Neural progenitor cell (in vitro differentiated cells): Measurements from ENCODE around the gene VWA5B2. TPM values are rescaled to one million over a fixed set of nuclear protein-coding genes. Genes with fewer than 3 reads are reported as not detected.

Source experiments
- DNase-seq: peaks from one replicate; pipeline ENCODE4 v3.0.0-alpha.2; 2016; ENCODE audit warnings: low spot score
- H2AFZ ChIP-seq: fragments of 200-600 bp; sonication (generic); replicated peaks from 2 replicates; pipeline ENCODE4 v1.6.1; 2016; ENCODE audit warnings: antibody characterized with exemption
- H3F3A ChIP-seq: fragments of 200-600 bp; sonication (generic); 2 replicates; pipeline ENCODE4 v1.6.1; 2016; ENCODE audit warnings: antibody characterized with exemption, low read depth
- H3K27ac ChIP-seq: fragments of 200-600 bp; sonication (generic); 2 replicates; pipeline ENCODE4 v1.5.1; 2016; ENCODE audit warnings: mild to moderate bottlenecking
- H3K27me3 ChIP-seq: fragments of 200-600 bp; sonication (generic); 2 replicates; pipeline ENCODE4 v1.6.1; 2016; ENCODE audit warnings: mild to moderate bottlenecking, moderate library complexity
- H3K36me3 ChIP-seq: fragments of 200-600 bp; sonication (generic); 2 replicates; pipeline ENCODE4 v1.5.1; 2016
- H3K4me1 ChIP-seq: fragments of 200-600 bp; sonication (generic); 2 replicates; pipeline ENCODE4 v1.6.1; 2016; ENCODE audit warnings: mixed run types
- H3K4me2 ChIP-seq: fragments of 200-600 bp; sonication (generic); 2 replicates; pipeline ENCODE4 v1.6.1; 2016
- H3K4me3 ChIP-seq: fragments of 200-600 bp; sonication (generic); 2 replicates; pipeline ENCODE4 v1.5.1; 2016
- H3K79me2 ChIP-seq: fragments of 200-600 bp; sonication (generic); 2 replicates; pipeline ENCODE4 v1.6.1; 2016; ENCODE audit warnings: low read depth
- H3K9ac ChIP-seq: fragments of 200-600 bp; sonication (generic); 2 replicates; pipeline ENCODE4 v1.6.1; 2016
- H3K9me3 ChIP-seq: fragments of 200-600 bp; sonication (generic); 2 replicates; pipeline ENCODE4 v1.5.1; 2016; ENCODE audit warnings: low read depth
- H4K20me1 ChIP-seq: fragments of 200-600 bp; sonication (generic); 2 replicates; pipeline ENCODE4 v1.6.1; 2016; ENCODE audit warnings: low read depth
- H3K27ac Mint-ChIP-seq: 3 replicates; pipeline ENCODE4 v1.8.0; 2021; ENCODE audit warnings: mixed read lengths
- H3K27me3 Mint-ChIP-seq: 2 replicates; pipeline ENCODE4 v1.8.0; 2022; ENCODE audit warnings: low read depth, mild to moderate bottlenecking, inconsistent platforms, moderate library complexity, mixed read lengths; ENCODE audit not compliant: insufficient read depth
- H3K36me3 Mint-ChIP-seq: 3 replicates; pipeline ENCODE4 v1.8.0; 2021; ENCODE audit warnings: mixed read lengths
- H3K4me1 Mint-ChIP-seq: 3 replicates; pipeline ENCODE4 v1.8.0; 2021; ENCODE audit warnings: mixed read lengths
- H3K4me3 Mint-ChIP-seq: 3 replicates; pipeline ENCODE4 v1.8.0; 2021; ENCODE audit warnings: mild to moderate bottlenecking, moderate library complexity, mixed read lengths
- H3K9me3 Mint-ChIP-seq: 3 replicates; pipeline ENCODE4 v1.8.0; 2020; ENCODE audit warnings: mixed read lengths
- EZH2 ChIP-seq: fragments of 200-600 bp; sonication (generic); IDR thresholded peaks from 2 replicates; pipeline ENCODE4 v1.6.1; 2017; ENCODE audit warnings: antibody characterized with exemption, mild to moderate bottlenecking, moderate library complexity
- EZH2phosphoT487 ChIP-seq: fragments of 200-600 bp; sonication (generic); IDR thresholded peaks from 2 replicates; pipeline ENCODE4 v1.6.1; 2017; ENCODE audit warnings: antibody characterized with exemption
- total RNA-seq: library from RNA; depleted of rRNA; stranded (reverse); fragments of >200 nt; gene quantifications from 2 replicates; pipeline ENCODE4 v1.2.3, GENCODE V29; 2015; ENCODE audit warnings: low replicate concordance
- TF ChIP-seq, protein P1 (sequence below): fragments of 200-600 bp; sonication (generic); IDR thresholded peaks from 2 replicates; pipeline ENCODE4 v1.5.1; 2017; ENCODE audit warnings: antibody characterized with exemption, mild to moderate bottlenecking

The VWA5B2 gene
- total RNA-seq, 1 donor from 2014 or later: not detected

- peaks cover 7% of the 10 kb centered on the region for H3K27me3 Mint-ChIP-seq
- no peak overlapping the region for H3K4me2 ChIP-seq
- H3K9me3 Mint-ChIP-seq: no peaks in the 10 kb centered on the region
- H3K4me3 ChIP-seq: no peak overlapping the region
- H3K4me1 ChIP-seq: no peaks in the 10 kb centered on the region
- H3K27me3 ChIP-seq: no peaks in the 10 kb centered on the region
- H4K20me1 ChIP-seq: no peaks in the 10 kb centered on the region
- H3K27ac Mint-ChIP-seq: no peak overlapping the region
- H3K4me3 Mint-ChIP-seq: no peak overlapping the region
- H3K27ac ChIP-seq: no peak overlapping the region
- no peak overlapping the region for H3K9ac ChIP-seq
- no peak overlapping the region for H2AFZ ChIP-seq
- no peaks in the 10 kb centered on the region for H3K36me3 Mint-ChIP-seq
- H3K79me2 ChIP-seq: no peaks in the 10 kb centered on the region
- no peaks in the 10 kb centered on the region for H3K36me3 ChIP-seq
- no peaks in the 10 kb centered on the region for H3K9me3 ChIP-seq
- no peaks in the 10 kb centered on the region for H3F3A ChIP-seq
- H3K4me1 Mint-ChIP-seq: no peaks in the 10 kb centered on the region
- TF ChIP-seq EZH2: no peak
- TF ChIP-seq EZH2phosphoT487: no peak
- TF ChIP-seq, protein P1, sequence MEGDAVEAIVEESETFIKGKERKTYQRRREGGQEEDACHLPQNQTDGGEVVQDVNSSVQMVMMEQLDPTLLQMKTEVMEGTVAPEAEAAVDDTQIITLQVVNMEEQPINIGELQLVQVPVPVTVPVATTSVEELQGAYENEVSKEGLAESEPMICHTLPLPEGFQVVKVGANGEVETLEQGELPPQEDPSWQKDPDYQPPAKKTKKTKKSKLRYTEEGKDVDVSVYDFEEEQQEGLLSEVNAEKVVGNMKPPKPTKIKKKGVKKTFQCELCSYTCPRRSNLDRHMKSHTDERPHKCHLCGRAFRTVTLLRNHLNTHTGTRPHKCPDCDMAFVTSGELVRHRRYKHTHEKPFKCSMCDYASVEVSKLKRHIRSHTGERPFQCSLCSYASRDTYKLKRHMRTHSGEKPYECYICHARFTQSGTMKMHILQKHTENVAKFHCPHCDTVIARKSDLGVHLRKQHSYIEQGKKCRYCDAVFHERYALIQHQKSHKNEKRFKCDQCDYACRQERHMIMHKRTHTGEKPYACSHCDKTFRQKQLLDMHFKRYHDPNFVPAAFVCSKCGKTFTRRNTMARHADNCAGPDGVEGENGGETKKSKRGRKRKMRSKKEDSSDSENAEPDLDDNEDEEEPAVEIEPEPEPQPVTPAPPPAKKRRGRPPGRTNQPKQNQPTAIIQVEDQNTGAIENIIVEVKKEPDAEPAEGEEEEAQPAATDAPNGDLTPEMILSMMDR: no peak
- no peak for DNase-seq
Observed at GRCh38 chr3:184209146-184209923, 20.1 kb upstream of the VWA5B2 start.

GRCh38 chr3:184211297-184211696, 18.1 kb upstream of the VWA5B2 start:
- Mint-ChIP-seq H3K9me3 (peaks cover 4% of the 10 kb centered on the region), H3K27me3 (peaks cover 7% of the 10 kb centered on the region), H3K27ac (no peak overlapping the region), H3K36me3 (no peaks in the 10 kb centered on the region), H3K4me1 (no peaks in the 10 kb centered on the region), H3K4me3 (no peak overlapping the region)
- H3K27me3 ChIP-seq: no peaks in the 10 kb centered on the region
- no peaks in the 10 kb centered on the region for H3K79me2 ChIP-seq
- H3K9ac ChIP-seq: no peak overlapping the region
- H3K36me3 ChIP-seq: no peaks in the 10 kb centered on the region
- no peak overlapping the region for H3K27ac ChIP-seq
- no peaks in the 10 kb centered on the region for H4K20me1 ChIP-seq
- no peaks in the 10 kb centered on the region for H3K4me1 ChIP-seq
- no peaks in the 10 kb centered on the region for H3F3A ChIP-seq
- H3K4me2 ChIP-seq: no peak overlapping the region
- TF ChIP-seq EZH2: no peak
- TF ChIP-seq, protein P1: no peak
- no peak for TF ChIP-seq EZH2phosphoT487
- no peaks in the 10 kb centered on the region for H3K9me3 ChIP-seq
- H3K4me3 ChIP-seq: no peak overlapping the region
- no peak overlapping the region for H2AFZ ChIP-seq
- DNase-seq: no peak

- H3K27ac ChIP-seq: no peak overlapping the region
- DNase-seq: no peak
- Mint-ChIP-seq H3K9me3 (peaks cover 4% of the 10 kb centered on the region), H3K4me3 (no peak overlapping the region), H3K27me3 (peaks cover 6% of the 10 kb centered on the region), H3K4me1 (no peaks in the 10 kb centered on the region), H3K27ac (no peak overlapping the region), H3K36me3 (no peaks in the 10 kb centered on the region)
- no peaks in the 10 kb centered on the region for H3K36me3 ChIP-seq
- no peak for TF ChIP-seq EZH2
- no peaks in the 10 kb centered on the region for H3K4me1 ChIP-seq
- H3F3A ChIP-seq: no peaks in the 10 kb centered on the region
- H4K20me1 ChIP-seq: no peaks in the 10 kb centered on the region
- H3K9ac ChIP-seq: no peak overlapping the region
- H3K4me2 ChIP-seq: no peak overlapping the region
- no peaks in the 10 kb centered on the region for H3K9me3 ChIP-seq
- no peak overlapping the region for H3K4me3 ChIP-seq
- no peak overlapping the region for H2AFZ ChIP-seq
- no peaks in the 10 kb centered on the region for H3K79me2 ChIP-seq
- H3K27me3 ChIP-seq: no peaks in the 10 kb centered on the region
Observed at GRCh38 chr3:184211718-184212117, 17.7 kb upstream of the VWA5B2 start.

DNA sequence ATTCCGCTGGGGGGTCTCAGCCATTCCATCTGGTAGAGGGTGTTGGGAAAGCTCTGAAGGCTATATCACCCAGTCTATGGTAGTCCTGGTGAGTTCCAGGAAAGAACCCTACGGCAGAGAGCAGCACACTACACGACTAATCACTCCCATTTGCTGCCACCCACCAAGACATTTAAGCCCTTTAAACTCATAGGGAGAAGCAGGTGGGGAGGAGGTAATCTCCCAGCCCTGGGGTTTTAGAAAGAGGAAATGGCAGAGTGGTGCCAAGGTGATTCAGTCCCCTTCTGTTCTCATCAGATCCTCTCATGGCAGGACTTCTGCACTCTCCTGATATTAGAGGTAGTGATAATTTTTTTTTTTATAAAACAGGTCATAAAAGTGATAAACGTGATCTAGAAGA, 10.6 kb upstream of the VWA5B2 start:
- Histone ChIP-seq H4K20me1 (no peaks in the 10 kb centered on the region), H3F3A (no peaks in the 10 kb centered on the region), H3K9ac (no peak overlapping the region), H3K9me3 (no peaks in the 10 kb centered on the region), H3K79me2 (no peaks in the 10 kb centered on the region), H3K4me3 (no peak overlapping the region), H3K27ac (no peak overlapping the region), H3K36me3 (no peaks in the 10 kb centered on the region), H3K27me3 (no peaks in the 10 kb centered on the region), H3K4me2 (no peak overlapping the region), H3K4me1 (no peaks in the 10 kb centered on the region), H2AFZ (no peak overlapping the region)
- Mint-ChIP-seq H3K27me3 (peaks cover 4% of the 10 kb centered on the region), H3K36me3 (no peaks in the 10 kb centered on the region), H3K9me3 (peaks cover 4% of the 10 kb centered on the region), H3K4me1 (no peaks in the 10 kb centered on the region), H3K27ac (no peak overlapping the region), H3K4me3 (no peak overlapping the region)
- TF ChIP-seq, protein P1: no peak
- no peak for TF ChIP-seq EZH2phosphoT487
- TF ChIP-seq EZH2: no peak
- no peak for DNase-seq
